ENCODE measurements around the gene IL21R. TPM values are rescaled to one million over a fixed set of nuclear protein-coding genes. Genes with fewer than 3 reads are reported as not detected.
A peak's percentile ranks its signal among the peaks of the same experiment; 100 is the strongest.
"Not testable (repeated sequence)": the region's sequence is repeated elsewhere in the genome, so short reads cannot be mapped to it uniquely, and the experiment has no call there.

The IL21R gene
- total and polyA plus RNA-seq, 2 donors (not counting 1 experiment from before 2014, with no cell fraction given), result 28.5 to 32.1 TPM

DNA sequence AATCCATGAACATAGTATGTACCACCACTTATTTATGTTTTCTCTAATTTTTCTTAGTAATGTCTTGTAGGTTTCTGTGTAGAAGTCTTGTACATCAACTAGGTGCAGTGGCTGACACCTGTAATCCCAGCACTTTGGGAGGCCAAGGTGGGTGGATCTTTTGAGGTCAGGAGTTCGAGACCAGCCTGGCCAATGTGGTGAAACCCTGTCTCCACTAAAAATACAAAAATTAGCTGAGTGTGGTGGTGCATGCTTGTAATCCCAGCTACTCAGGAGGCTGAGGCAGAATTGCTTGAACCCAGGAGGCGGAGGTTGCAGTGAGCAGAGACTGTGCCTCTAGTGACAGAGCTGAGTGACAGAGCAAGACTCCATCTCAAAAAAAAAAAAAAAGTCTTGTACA is 8.0 kb downstream of the IL21R start:
- H3K27ac Mint-ChIP-seq; H3K4me3 ChIP-seq (ENCODE audit: control extremely low read depth in 1 of 5, extremely low read depth in 1 of 5, insufficient read depth in 1 of 5, low read depth in 2 of 5, low read length in 4 of 5); H3K9me3 Mint-ChIP-seq (ENCODE audit: insufficient read depth); H3K4me3 Mint-ChIP-seq; H3K27me3 ChIP-seq (replicated peaks in 1 of 4; ENCODE audit: control extremely low read depth in 1 of 4, control insufficient read depth in 3 of 4, insufficient read depth in 4 of 4, low read length in 3 of 4); ATAC-seq (ENCODE audit: low read depth); H2AFZ ChIP-seq (ENCODE audit: insufficient read depth, low read depth, low read length, poor library complexity, severe bottlenecking); DNase-seq; H3K9ac ChIP-seq (ENCODE audit: low read length); H3K27me3 Mint-ChIP-seq; H3K9me3 ChIP-seq (ENCODE audit: control extremely low read depth in 1 of 3, control insufficient read depth in 2 of 3, insufficient read depth in 1 of 3, low read length in 2 of 3): not testable (repeated sequence)
- intact Hi-C loops (cut with micrococcal nuclease), result loop anchor here (10.0 kb wide), 1 partner anchor 95 kb away; the partner anchor contains the start of gene IL4R
- Histone ChIP-seq H3K27ac (ENCODE audit: low read length in 2 of 2) (peak overlapping the region in 1 of 2 donors; percentile 40), H3K36me3 (replicated peaks in 1 of 2; ENCODE audit: control extremely low read depth in 1 of 2, control insufficient read depth in 1 of 2, extremely low read depth in 1 of 2, insufficient read depth in 2 of 2, low read length in 1 of 2) (peaks cover 8 to 14% of the 10 kb centered on the region in 2 experiments), H4K20me1 (ENCODE audit: control insufficient read depth, insufficient read depth, low read length, poor library complexity, severe bottlenecking) (peaks cover 28% of the 10 kb centered on the region), H3K79me2 (ENCODE audit: control insufficient read depth, insufficient read depth, low read length) (peaks cover 98% of the 10 kb centered on the region), H3K4me2 (replicated peaks; ENCODE audit: low read depth, low read length, poor library complexity, severe bottlenecking) (peak overlapping the region; percentile 19), H3K4me1 (ENCODE audit: control insufficient read depth in 2 of 2, insufficient read depth in 2 of 2, low read length in 2 of 2) (peaks cover 44 to 64% of the 10 kb centered on the region in 2 donors)
- H3K4me1 Mint-ChIP-seq, result peaks cover 74% of the 10 kb centered on the region
- WGBS (ENCODE audit: insufficient coverage), result no CpG with 5 or more reads among the region's 2 CpGs
- POLR2A ChIA-PET, result interaction anchor here (0.7 to 0.9 kb wide), 2 partner anchors 11 to 35 kb away, joined by 4 read pairs; no protein-coding TSS in a partner anchor
- CTCF ChIA-PET, result interaction anchor here (0.8 kb wide), 1 partner anchor 24 kb away, joined by 3 read pairs; no protein-coding TSS in a partner anchor

- no peak for DNase-seq
- H2AFZ ChIP-seq (ENCODE audit: insufficient read depth, low read depth, low read length, poor library complexity, severe bottlenecking), result no peak overlapping the region
- ChIA-PET CTCF (interaction anchor here (0.8 kb wide), 1 partner anchor 23 kb away, joined by 3 read pairs; no protein-coding TSS in a partner anchor), POLR2A (interaction anchor here (0.7 to 0.9 kb wide), 2 partner anchors 12 to 36 kb away, joined by 4 read pairs; no protein-coding TSS in a partner anchor)
- Mint-ChIP-seq H3K27ac (peak overlapping the region; percentile 23), H3K27me3 (no peaks in the 10 kb centered on the region), H3K4me3 (no peak overlapping the region), H3K9me3 (ENCODE audit: insufficient read depth) (no peaks in the 10 kb centered on the region), H3K4me1 (peaks cover 75% of the 10 kb centered on the region)
- peaks cover 36 to 63% of the 10 kb centered on the region in 2 donors for H3K4me1 ChIP-seq (ENCODE audit: control insufficient read depth in 2 of 2, insufficient read depth in 2 of 2, low read length in 2 of 2)
- TF ChIP-seq CTCF (IDR thresholded peaks at IDR 0.05) (no peak), EZH2 (IDR thresholded peaks at IDR 0.05; ENCODE audit: borderline replicate concordance, insufficient read depth, low read depth, low read length, poor library complexity, severe bottlenecking) (no peak)
- peaks cover 3 to 5% (median 4%) of the 10 kb centered on the region in 3 donors for H3K9me3 ChIP-seq (ENCODE audit: control extremely low read depth in 1 of 3, control insufficient read depth in 2 of 3, insufficient read depth in 1 of 3, low read length in 2 of 3)
- intact Hi-C loops (cut with micrococcal nuclease), result no loop called here
- H3K27me3 ChIP-seq (replicated peaks in 1 of 4; ENCODE audit: control extremely low read depth in 1 of 4, control insufficient read depth in 3 of 4, insufficient read depth in 4 of 4, low read length in 3 of 4), result no peaks in the 10 kb centered on the region
- no peak overlapping the region for H3K4me2 ChIP-seq (replicated peaks; ENCODE audit: low read depth, low read length, poor library complexity, severe bottlenecking)
- H3K27ac ChIP-seq (ENCODE audit: low read length in 2 of 2), result no peak overlapping the region
- peaks cover 98% of the 10 kb centered on the region for H3K79me2 ChIP-seq (ENCODE audit: control insufficient read depth, insufficient read depth, low read length)
- H4K20me1 ChIP-seq (ENCODE audit: control insufficient read depth, insufficient read depth, low read length, poor library complexity, severe bottlenecking), result peaks cover 22% of the 10 kb centered on the region
- no CpG with 5 or more reads among the region's 1 CpG for WGBS (ENCODE audit: insufficient coverage)
- peaks cover 9 to 14% of the 10 kb centered on the region in 2 experiments for H3K36me3 ChIP-seq (replicated peaks in 1 of 2; ENCODE audit: control extremely low read depth in 1 of 2, control insufficient read depth in 1 of 2, extremely low read depth in 1 of 2, insufficient read depth in 2 of 2, low read length in 1 of 2)
- H3K9ac ChIP-seq (ENCODE audit: low read length), result no peak overlapping the region
- no peak for ATAC-seq (ENCODE audit: low read depth)
- H3K4me3 ChIP-seq (ENCODE audit: control extremely low read depth in 1 of 5, extremely low read depth in 1 of 5, insufficient read depth in 1 of 5, low read depth in 2 of 5, low read length in 4 of 5), result no peak overlapping the region
Measured at GRCh38 chr16:27410761-27411160, 8.8 kb downstream of the IL21R start.
